K562 treated with DMSO at 1 percent for 4 hours (cell line): ENCODE data around the gene TUBB. TPM values are rescaled to one million over a fixed set of nuclear protein-coding genes. Genes with fewer than 3 reads are reported as not detected.

ENCODE experiments used
- total RNA-seq: library from RNA; unstranded; fragments of 300-600 nt; gene quantifications from 2 replicates; pipeline ENCODE4 v1.2.3, GENCODE V29; 2022; ENCODE audit not compliant: insufficient read depth

The TUBB gene
- 1,432 and 1,624 TPM in 2 replicates for total RNA-seq

DNA sequence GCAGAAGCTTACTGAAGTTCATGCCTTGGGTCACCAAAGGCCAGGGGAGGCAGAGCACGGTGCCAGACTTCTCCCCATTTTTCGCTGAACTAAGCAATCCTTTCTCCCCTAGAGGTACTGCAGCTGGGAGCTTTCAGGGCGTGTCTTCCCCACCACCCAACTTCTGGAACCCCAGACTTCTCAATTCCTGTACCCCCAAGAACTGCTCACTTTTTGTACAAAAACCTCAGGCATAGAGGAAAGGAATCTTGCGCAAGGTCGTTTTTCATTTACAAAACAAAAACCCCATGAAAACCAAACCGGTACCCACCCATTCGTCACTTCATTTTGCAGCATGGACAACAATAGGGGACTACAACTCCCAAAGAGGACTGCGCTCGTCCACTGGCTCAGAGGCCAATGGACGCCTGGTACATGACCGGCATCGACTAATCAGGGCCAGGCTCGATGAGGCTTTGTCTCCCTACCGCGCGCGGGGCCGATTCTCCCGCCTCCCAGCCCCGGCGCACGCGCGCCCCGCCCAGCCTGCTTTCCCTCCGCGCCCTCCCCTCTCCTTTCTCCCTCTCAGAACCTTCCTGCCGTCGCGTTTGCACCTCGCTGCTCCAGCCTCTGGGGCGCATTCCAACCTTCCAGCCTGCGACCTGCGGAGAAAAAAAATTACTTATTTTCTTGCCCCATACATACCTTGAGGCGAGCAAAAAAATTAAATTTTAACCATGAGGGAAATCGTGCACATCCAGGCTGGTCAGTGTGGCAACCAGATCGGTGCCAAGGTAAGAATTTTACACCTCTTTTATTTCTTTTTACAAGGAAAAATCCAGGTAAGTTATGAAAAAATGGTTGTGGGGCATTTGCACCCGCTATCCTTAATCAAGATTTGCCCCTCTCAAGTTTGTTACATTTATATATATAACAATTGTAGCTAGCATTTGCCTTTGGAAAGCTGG lies at the start of gene TUBB:
TSS of gene TUBB (plus strand) at position 562 of the 947 bp plus-strand sequence. CDS start at position 717, 155 bp downstream.

DNA sequence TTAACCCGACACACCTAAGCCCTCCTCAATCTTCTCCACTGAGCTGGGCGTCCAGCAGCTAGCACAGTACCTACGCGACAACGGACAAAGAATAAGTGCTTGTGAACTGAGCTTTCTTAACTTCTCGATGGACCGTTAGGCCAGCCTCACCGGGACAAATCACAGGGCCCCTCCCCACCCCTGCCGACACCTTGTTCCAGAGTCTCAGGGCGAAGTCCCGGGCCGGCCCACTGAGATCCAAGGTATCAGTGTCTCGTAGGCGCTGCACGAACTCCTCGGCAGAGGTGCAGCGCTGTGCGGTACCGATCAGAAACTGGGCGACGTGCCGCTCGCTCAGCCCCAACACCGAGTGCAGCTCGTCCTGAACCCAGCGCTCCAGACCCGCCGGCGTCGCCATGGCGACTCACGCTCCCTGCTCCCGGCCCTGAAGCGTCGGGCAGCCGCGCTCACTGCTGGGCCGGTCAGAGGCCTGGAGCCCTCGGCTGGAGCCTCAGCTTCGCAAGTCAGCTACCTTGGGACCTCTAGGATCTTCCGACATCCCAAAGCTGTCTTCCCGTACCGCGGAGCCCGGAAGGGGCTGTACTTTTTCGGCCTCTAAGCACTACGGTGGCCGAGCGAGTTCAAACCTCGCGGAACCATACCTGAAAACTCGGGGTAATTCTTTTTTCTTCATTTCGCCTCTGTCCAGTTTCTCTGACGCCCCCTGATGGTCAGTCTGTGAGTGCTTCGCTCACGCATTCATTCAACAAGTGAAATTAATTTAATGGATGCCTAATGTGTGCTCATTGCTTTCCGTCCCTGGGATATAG lies 47.5 kb upstream of the TUBB start, which contains the start of gene DHX16:
TSS of gene DHX16 (minus strand) at position 562 of the 809 bp plus-strand sequence. CDS start at position 397, 165 bp downstream.

GRCh38 chr6:30686009-30686907 lies 33.9 kb upstream of the TUBB start, which contains the start of gene PPP1R18:
TSS of gene PPP1R18 (minus strand) at chr6:30686645. CDS start at chr6:30686018, 627 bp downstream.

DNA sequence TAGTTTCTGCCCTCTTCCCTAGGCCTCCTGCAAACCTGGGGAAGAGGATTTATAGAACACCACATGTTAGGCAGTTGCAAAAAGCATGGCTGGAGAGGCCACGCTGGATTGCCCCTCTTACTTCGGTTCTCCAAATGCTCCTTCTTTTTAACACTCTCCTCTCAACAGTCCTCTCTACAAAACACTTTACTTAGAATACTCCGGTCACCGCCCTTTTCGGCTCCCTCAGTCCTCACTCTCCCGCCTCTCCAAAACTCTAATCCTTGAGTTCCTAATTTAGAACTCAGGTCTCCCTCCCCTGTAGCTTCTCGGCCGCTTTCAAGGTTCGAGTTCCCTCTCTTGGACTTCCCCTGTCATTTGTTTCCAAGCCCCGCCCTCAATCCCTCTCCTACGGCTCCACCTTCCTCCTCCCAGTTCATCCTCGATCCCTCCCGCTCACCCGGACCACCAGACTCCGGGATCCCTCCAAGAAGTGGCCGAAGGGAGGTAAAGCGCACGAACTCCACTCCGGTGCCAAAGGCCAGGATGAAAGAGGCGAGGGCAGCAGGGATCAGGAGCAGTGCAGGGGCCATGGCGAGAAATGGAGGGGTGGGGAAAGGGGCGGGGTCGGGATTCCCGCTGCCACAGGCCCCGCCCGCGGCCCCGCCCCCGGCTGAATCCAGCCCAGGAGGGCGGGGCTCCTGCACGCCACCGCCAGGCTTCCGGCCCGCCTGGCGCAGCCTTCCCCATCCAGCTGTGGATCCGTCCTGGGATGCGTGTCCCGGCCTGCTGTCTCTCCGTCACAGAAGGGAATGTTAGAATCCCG lies 29.5 kb upstream of the TUBB start, which contains the start of gene NRM:
TSS of gene NRM (minus strand) at position 582 of the 805 bp plus-strand sequence. CDS start at position 572, 10 bp downstream.

DNA sequence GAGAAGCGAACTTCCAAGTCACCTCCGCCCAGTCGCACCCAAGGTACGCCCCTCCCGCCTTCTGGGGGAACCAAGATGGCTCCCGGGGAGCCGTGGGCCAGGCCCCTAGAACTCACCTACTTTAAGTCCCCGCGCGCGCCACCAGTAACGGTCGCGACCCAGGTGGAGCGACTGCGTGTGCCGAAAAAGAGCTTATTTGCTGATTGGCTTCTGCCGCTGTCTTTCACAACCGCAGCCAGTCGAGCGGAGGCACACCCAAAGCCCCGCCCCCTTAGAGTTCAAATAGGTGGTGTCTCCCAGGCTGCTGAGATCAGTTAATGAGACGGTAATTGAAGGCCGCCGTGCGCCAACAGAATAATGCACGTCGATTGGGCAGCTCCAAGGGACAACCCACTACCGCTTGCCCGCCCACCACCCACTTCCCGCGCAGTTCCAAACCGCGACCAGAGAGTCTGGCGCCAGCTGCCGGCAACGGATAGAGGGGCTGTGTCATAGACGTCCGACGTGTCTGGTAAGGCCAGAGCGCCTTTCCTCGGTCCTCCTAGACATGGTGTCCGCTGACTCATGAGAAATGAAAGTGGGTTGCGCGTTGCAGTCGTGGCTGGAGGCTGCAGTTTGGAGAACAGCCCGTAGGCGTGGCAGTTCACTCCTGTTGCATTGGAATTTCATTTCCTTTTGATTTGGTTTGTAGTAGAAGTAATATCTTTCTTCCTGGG lies 2.9 kb upstream of the TUBB start, which contains the start of gene MDC1:
TSS of gene MDC1 (minus strand) at position 153 of the 716 bp plus-strand sequence. CDS start 2,106 bp downstream, outside the sequence.

GRCh38 chr6:30742316-30743098 lies 22.4 kb downstream of the TUBB start, which contains the start of gene FLOT1:
TSS of gene FLOT1 (minus strand) at chr6:30742687. CDS start at chr6:30742189, 498 bp downstream.

DNA sequence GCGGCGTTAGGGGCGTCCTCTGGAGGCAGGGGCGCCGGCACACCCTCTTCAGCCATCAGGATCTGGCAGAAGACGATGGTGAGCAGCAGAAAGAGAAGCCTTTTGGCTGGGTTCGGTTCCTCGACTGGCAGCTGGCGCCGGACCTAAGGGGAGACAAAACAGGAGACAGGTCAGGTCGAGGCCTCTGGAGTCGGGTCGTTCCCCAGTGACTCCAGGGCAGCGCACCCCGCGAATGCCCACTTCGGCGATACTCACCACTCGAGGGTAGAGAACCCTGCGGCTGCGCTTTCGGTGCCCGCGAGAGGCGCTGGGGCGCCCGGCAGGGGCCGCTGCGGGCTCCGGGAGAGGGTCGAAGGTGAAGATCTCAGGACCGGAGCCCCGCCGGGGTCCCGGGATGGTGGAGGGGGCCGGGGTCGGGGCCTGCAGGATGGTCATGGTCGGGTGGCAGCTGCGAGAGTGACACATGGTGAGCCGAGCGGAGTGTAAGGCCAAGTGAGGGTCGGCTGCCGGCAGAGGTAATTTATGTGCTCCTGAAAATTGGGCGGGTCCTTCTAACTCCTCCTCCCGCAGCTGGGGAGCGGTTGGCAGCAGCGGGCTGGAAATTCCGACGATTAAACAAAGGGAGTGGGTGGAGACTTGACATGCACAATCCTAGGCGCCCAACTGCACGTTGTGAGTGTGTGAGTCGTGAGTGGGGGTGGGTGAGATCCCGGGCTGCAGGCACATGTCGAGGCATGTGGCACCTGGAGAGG lies 24.1 kb downstream of the TUBB start, which contains the start of gene IER3:
TSS of gene IER3 (minus strand) at position 494 of the 752 bp plus-strand sequence. CDS start at position 465, 29 bp downstream.

Other genes with a start within 250 kb of the TUBB start
- gene HLA-E, start 230.8 kb upstream of the TUBB start, total RNA-seq, result 110 and 121 TPM in 2 replicates
- 41.6 and 44.0 TPM in 2 replicates for gene GNL1, start 163.9 kb upstream of the TUBB start, total RNA-seq
- gene PRR3, start 163.1 kb upstream of the TUBB start, total RNA-seq, result 7.8 and 8.7 TPM in 2 replicates
- 87.2 and 92.7 TPM in 2 replicates for gene ABCF1, start 148.9 kb upstream of the TUBB start, total RNA-seq
- gene PPP1R10, start 103.1 kb upstream of the TUBB start, total RNA-seq, result 20.4 and 26.4 TPM in 2 replicates
- gene MRPS18B, start 102.5 kb upstream of the TUBB start, total RNA-seq, result 86.9 and 98.3 TPM in 2 replicates
- gene ATAT1, start 93.5 kb upstream of the TUBB start, total RNA-seq, result 3.0 and 4.6 TPM in 2 replicates
- gene C6orf136, start 73.2 kb upstream of the TUBB start, total RNA-seq, result 25.0 and 26.8 TPM in 2 replicates
- gene DHX16, start 47.3 kb upstream of the TUBB start, total RNA-seq, result 46.5 and 54.7 TPM in 2 replicates
- 80.7 and 94.0 TPM in 2 replicates for gene PPP1R18, start 33.7 kb upstream of the TUBB start, total RNA-seq
- 23.6 and 32.0 TPM in 2 replicates for gene NRM, start 29.4 kb upstream of the TUBB start, total RNA-seq
- gene MDC1, start 3.1 kb upstream of the TUBB start, total RNA-seq, result 57.9 and 63.3 TPM in 2 replicates
- gene FLOT1, start 22.3 kb downstream of the TUBB start, total RNA-seq, result 294 and 327 TPM in 2 replicates
- 45.5 and 66.2 TPM in 2 replicates for gene IER3, start 24.2 kb downstream of the TUBB start, total RNA-seq
- gene DDR1, start 164.2 kb downstream of the TUBB start, total RNA-seq, result 41.3 and 61.1 TPM in 2 replicates
- 32.4 and 40.6 TPM in 2 replicates for gene GTF2H4, start 187.9 kb downstream of the TUBB start, total RNA-seq
- 43.6 and 50.5 TPM in 2 replicates for gene VARS2, start 193.9 kb downstream of the TUBB start, total RNA-seq
- gene SFTA2, start 211.8 kb downstream of the TUBB start, total RNA-seq, result not detected in 2 replicates
- gene MUCL3, start 220.6 kb downstream of the TUBB start, total RNA-seq, result not detected in 2 replicates